GM18520 (cell line): ENCODE results near the gene TMEM273.

Experiments
- ATAC-seq: cut with Tn5 transposase; IDR thresholded peaks from one replicate; pipeline ENCODE4 v1.9.1; 2021; ENCODE audit not compliant: unreplicated experiment

Gene TMEM273

DNA sequence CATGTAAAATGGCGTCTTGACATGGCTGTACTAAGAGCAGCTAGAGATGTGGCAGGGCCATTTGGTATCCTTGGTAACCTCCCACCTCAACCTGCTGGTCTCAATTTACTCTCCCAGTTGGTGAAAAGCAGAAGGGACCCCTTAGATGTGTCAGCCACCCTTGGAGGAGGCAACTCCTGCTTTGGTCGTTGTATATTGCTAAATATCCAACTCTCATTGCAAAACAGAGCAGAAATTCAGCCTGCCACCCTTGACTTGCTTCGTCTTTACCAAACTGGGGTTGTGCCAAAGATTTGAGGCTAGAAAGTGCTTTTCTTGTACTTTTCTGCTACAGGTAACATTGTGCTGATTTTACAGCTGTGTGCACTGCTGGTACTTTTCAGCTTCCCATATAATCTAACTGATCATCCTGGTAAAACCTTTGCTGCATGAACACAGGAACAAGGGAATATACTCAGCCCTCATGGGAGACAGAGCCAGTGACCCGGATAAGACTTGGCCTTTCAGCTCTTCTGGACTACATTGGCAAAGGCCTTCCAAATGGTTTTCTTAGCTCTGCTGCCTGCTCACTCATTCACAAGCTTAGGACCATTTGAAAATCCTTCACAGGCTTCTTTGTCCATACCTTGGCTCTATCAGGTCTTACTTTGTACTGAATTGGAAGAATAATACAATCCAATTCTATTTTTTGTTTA, 70.7 kb downstream of the TMEM273 start:
- no peak for ATAC-seq

DNA sequence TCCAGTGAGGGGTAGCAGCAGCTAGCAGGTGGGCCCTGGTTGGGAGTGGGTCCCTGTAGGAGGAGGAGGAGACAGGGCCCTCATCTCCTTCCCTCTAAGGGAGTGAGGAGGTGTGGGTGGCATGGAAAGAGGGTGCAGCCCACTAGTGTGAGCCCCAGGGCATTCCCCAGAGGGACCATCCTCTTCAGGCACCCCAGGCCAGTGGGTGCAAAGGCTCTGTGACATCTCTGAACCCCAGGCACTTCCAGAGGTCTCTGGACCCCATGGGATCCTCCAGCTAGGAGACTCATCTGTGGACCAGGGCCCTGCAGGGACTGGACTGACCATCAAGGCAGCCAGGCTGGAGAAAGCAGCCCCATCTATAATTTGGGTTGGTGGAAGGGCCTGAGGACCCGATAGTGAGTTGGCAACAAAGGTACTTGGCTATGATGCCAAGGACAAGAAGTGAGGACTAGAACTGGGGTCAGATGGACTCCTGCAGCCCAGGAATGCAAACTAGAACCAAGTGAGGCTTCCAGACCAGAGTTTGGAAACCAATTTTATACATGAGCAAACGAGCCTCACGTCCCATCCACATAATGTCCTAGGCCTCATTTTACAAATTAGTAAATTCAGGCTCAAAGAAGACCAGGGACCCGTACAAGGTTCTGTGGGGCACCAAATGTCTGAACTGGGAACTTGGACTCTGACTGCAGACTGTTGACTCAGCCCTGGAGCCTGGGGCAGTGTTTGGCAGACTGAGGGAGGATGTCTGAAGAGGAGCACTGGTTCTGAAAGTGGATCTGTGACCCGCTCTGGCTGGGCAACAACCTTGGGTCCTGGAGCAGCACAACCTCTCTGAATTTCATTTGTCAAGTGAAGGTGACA, 71.4 kb downstream of the TMEM273 start:
- no peak for ATAC-seq

DNA sequence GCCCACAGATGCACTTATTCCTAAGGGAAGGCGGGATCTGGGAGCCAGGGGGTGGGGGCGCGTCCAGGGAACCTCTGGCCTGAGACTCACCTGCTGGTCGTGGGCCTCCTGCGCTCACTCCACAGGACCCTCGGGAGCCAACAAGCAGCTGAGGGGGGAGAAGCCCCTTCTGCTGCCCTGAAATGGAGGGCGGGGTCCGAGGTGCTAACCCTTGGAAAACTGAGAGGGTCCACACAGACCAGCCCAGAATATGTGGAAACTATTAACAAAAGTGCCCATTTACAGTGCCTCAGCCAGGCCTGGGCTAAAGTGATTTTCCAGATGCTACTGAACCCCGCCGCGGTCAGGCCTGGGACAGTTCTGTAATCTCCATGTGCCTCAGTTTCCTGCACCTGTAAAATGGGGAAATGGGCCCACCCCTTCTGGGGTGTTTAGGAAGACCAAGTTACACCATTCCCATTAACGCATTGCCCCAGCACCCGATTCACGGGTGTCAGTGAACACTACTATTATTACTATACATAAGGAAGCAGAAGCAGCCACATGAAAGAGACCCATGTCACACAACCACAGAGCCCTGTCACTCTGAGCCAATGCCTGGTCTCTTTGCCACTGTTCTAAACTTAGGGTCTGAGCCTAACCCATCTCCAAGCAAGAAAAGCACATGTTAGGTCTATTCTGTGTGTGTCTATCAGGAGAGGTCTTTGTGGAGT, 72.2 kb downstream of the TMEM273 start:
- no peak for ATAC-seq

DNA sequence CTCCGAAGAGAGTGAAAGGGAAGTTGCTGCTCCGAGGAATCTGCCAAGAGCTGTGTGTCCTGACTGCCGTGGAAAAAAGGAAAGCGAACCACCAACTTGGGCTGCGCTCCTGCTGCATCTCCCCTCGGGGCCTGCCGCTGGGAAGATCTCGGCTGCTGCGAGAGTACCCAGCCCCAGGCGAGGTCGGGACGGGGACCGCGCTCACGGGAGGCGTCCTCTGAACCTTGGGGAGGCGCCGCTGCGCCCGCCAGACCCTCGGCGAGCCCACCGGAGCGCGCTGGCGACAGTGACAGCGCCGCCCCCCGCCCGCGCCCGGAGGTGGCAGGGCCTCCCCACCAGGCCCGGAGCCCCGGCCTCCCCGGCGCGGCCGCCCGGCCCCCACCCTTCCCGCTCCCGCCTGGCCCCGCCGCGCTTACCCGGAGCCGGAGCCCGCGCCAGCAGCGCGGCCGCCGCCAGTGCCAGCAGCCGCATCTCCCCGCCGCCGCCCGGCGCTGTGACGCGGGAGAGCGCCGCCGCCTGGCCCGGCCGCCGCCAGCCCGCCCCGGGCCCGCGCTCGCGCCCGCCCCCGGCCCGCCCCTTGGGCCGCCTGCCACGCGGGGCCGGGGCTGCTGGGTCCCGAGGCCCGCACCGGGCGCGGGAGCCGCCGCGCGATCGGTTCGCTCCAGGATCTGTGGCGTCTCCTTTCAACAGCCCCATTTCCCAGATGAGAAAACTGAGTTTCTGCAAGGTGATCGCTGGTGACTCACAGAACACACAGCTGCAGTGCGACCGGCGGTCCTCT, 73.0 kb downstream of the TMEM273 start, which contains the start of gene VSTM4:
Gene VSTM4, minus strand, starts transcription at position 508 of the 781 bp plus-strand sequence. Its CDS starts 37 bp downstream, at position 471.
- no peak for ATAC-seq

- no peak for ATAC-seq
Measured at GRCh38 chr10:49114718-49115014, 73.5 kb downstream of the TMEM273 start.

DNA sequence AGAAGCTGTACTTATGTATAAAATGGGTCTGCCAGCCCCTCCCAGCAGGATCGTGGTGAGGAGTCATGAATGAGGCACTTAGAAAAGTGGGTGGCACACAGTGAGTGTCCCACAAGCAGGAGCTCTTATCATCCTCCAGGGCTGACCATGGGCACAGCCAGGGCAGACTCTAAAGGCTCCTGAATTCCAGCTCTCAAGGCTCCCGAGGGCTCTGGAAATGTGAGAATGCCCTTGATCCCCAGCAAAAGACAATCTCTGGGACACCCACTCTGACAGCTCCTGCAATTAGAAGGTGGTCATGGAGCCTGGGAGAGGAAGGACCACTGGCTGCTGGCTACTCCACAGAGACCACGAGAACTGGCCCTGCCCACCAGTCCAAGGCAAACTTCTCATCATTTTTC, 74.5 kb downstream of the TMEM273 start:
- ATAC-seq, result no peak

DNA sequence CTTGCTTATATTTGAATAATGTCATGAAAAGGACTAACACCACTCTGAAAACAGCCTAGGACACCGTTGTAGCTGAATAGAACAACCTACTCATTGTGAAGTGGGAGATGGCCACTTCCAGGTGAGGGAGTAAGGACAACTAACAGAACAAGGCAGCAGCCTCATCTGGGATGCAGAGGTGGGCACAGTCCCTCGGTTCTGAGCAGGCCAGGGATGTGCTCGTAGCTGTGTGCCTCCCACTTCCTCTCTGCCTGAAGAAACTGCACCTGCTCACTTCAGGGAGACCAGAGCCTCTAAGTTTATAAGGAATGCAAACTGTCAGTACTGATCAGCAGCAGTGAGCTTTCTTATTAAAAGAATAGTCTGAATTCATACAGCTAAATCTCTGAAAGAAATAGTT, 75.3 kb downstream of the TMEM273 start:
- no peak for ATAC-seq

DNA sequence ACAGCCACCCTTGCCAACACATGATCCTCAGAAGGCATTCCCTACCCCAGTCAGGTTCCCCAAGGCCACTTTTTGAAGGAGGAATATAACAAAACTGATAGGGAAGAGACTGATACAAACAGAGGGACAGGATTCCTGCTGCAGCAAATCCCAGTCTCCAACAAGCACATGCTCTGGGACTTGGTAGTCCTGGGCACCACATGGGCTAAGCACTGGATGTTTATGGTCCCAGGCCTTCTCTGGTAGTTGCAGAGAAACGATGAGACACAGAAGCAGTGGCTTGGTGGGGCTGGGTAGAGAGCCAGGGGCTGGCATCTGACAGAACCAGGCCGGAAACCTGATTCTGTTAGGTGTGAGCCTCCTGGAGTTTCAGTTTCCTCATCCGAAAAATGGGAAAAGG, 76.1 kb downstream of the TMEM273 start:
- no peak for ATAC-seq

- ATAC-seq, result no peak
Measured at GRCh38 chr10:49111320-49111698, 76.9 kb downstream of the TMEM273 start.

- no peak for ATAC-seq
Measured at GRCh38 chr10:49110684-49111319, 77.4 kb downstream of the TMEM273 start.

DNA sequence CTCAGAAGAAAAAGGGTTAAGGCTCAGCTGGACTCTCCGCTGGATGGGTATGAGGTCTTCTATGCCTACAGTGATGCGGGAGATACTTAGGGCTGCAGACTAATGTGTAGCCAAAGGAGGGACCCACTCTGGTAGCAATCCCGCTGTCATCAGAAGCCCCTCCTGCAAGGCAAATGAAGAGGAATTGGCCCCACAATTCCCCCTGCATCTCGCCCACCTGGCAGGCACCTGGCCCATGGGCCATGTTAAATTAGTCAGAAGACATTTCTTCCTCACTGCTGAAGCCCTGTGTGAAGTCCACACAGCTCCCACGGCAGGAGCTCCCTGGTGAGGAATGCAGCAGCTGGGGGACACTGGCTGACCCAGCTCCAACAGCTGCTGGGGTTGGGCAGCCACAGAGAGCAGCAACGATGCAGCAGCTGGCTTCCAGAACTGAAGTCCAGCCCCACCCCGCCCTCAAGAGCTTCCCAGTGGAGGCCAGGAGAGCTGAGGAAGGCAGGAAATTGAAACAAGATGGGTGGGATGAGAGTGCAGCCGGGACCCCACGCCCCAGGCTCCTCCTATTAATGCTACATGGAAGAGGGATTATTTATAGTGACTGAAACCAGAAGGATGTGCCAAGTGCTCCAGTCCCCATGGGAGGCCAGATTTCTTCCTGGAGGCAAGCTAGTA, 78.4 kb downstream of the TMEM273 start:
- ATAC-seq, result no peak

- ATAC-seq, result no peak
Measured at GRCh38 chr10:49108656-49109055, 79.5 kb downstream of the TMEM273 start.

- ATAC-seq, result no peak
Measured at GRCh38 chr10:49107887-49108267, 80.3 kb downstream of the TMEM273 start.

- ATAC-seq, result no peak
Measured at GRCh38 chr10:49107111-49107886, 80.9 kb downstream of the TMEM273 start.

DNA sequence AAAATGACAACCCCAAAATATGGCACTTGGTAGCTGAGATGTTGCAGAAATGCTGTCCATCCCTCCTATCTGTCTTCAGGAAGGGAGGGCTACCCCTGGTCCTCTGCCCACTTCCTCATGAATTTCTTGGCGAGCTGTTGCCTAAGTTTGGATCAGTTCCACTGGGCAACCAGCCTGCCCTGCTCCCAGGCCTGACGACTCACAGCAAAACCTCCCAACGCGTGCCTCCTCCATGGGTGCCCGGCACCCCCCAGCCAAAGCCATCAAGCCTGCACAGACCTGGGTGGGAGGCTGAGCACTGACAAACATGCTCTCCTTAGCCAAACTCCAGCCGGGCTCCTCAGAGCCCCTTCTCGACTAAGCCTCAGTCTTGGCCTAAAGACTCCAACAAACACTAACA, 81.7 kb downstream of the TMEM273 start:
- no peak for ATAC-seq

- ATAC-seq, result no peak
Measured at GRCh38 chr10:49105076-49105475, 83.1 kb downstream of the TMEM273 start.
